NOMO-1 treated with dmso at 0.1 percent for 144 hours (cell line): ENCODE data around the gene SPATS2.

Source experiments
- DNase-seq: peaks from one replicate; lab custom pipeline; 2025; ENCODE audit not compliant: unreplicated experiment; lab: John Stamatoyannopoulos, UW

SPATS2 gene

DNA sequence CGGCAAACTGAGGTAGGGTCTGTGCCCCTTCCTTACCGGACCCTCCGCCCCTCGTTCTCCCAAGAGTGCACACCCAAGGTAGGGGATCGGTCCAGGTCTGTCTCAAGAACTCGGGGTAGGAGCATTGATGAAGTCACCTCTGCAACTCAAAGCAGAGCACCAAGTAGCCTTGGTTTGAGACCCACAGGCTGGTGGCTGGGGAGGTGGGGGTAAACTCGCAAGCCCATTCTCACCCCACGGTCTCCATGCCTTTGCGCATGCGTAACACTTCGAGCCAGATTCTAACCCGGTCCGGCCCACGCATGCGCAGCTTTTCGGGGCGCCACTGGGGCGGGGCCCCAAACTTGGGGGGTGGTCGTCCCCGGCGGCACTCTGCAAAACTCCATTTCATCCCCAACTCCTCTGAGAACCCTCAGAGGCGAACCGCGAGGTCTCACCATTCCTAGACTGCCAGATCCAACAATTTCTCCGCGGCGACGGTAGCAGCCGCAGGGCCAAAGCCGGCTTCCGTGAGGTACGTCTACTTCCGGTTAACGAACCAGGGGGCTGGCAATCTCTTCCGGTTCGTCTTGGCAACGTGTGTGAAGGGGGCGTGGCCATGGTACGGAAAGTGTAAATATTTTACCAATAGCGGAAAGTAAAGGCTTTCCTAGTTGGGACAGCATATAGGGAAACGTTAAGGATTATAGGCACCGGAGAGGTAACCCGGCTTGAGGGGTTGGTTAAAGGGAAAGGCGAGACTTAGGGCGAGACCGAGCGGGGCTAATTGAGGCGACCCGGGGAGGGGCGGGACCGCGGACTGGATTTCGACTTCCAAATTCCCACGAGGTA, 200.6 kb downstream of the SPATS2 start, which contains the start of gene MCRS1:
Gene MCRS1, minus strand, starts transcription at position 532 of the 831 bp plus-strand sequence. CDS start 1,411 bp downstream, outside the sequence.
- peak; percentile 87 for DNase-seq

GRCh38 chr12:49568442-49569162, 201.3 kb downstream of the SPATS2 start:
- DNase-seq = no peak
